Measurements from ENCODE around the gene RAPH1.

DNA sequence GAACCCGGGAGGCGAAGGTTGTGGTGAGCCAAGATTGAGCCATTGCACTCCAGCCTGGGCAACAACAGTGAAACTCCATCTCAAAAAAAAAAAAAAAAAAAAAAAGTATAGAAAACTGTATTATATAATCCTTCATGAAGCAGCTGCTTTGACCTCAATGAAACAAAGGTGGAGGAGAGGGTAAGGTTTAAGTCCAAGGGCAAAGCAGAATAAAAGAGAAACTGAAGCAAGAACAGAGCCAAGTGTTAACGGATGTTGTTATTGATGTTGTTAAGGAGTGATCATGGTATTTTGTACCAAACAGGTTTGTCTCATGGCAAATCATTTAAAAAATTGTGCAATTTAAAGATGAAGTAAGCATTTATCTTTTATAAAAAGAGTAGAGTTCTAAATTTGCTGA lies 7.4 kb downstream of the RAPH1 start:
- TF ChIP-seq, protein P1, sequence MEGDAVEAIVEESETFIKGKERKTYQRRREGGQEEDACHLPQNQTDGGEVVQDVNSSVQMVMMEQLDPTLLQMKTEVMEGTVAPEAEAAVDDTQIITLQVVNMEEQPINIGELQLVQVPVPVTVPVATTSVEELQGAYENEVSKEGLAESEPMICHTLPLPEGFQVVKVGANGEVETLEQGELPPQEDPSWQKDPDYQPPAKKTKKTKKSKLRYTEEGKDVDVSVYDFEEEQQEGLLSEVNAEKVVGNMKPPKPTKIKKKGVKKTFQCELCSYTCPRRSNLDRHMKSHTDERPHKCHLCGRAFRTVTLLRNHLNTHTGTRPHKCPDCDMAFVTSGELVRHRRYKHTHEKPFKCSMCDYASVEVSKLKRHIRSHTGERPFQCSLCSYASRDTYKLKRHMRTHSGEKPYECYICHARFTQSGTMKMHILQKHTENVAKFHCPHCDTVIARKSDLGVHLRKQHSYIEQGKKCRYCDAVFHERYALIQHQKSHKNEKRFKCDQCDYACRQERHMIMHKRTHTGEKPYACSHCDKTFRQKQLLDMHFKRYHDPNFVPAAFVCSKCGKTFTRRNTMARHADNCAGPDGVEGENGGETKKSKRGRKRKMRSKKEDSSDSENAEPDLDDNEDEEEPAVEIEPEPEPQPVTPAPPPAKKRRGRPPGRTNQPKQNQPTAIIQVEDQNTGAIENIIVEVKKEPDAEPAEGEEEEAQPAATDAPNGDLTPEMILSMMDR (IDR thresholded peaks at IDR 0.05; ENCODE audit: poor library complexity) = no peak
- TF ChIP-seq EZH2 (IDR thresholded peaks at IDR 0.05; ENCODE audit: borderline replicate concordance) (no peak), EZH2phosphoT487 (IDR thresholded peaks at IDR 0.05; ENCODE audit: low read depth, severe bottlenecking, unreplicated experiment) (no peak)

Data from hepatocyte (in vitro differentiated cells).